Keratinocyte (primary cell): Measurements from ENCODE around the gene PMEPA1. TPM values are rescaled to one million over a fixed set of nuclear protein-coding genes. Genes with fewer than 3 reads are reported as not detected.

Experiments used
- DNase-seq: peaks from one replicate; pipeline ENCODE4 v3.0.0-alpha.2; 2011; ENCODE audit warnings: low read depth, missing footprints, low spot score
- FAIRE-seq: peaks from 2 replicates; lab custom pipeline; 2011; peaks lifted over from hg19 to GRCh38; lab: Jason Lieb, UNC
- H2AFZ ChIP-seq: 2 replicates; pipeline ENCODE4 v1.6.0; 2012; ENCODE audit warnings: low read length, control low read depth, inconsistent platforms; ENCODE audit not compliant: control insufficient read depth
- H3K27ac ChIP-seq: 2 replicates; pipeline ENCODE4 v1.5.1; 2011; ENCODE audit warnings: low read length; ENCODE audit not compliant: control insufficient read depth, insufficient read depth
- H3K27me3 ChIP-seq: 3 replicates; pipeline ENCODE4 v1.6.0; 2011; ENCODE audit warnings: low read length; ENCODE audit not compliant: control insufficient read depth, insufficient read depth; ENCODE audit errors: extremely low read depth
- H3K36me3 ChIP-seq, 2 experiments: 2 replicates in 1 of 2; 3 replicates in 1 of 2; pipeline ENCODE4 v1.5.1; 2011; ENCODE audit warnings: low read length in 2 of 2, mild to moderate bottlenecking in 1 of 2; ENCODE audit not compliant: control insufficient read depth in 2 of 2, insufficient read depth in 2 of 2; ENCODE audit errors: extremely low read depth in 1 of 2
- H3K4me1 ChIP-seq: 3 replicates; pipeline ENCODE4 v1.5.1; 2011; ENCODE audit warnings: low read length; ENCODE audit not compliant: control insufficient read depth, insufficient read depth; ENCODE audit errors: extremely low read depth
- H3K4me2 ChIP-seq: 3 replicates; pipeline ENCODE4 v1.6.0; 2011; ENCODE audit warnings: low read depth, low read length; ENCODE audit not compliant: control insufficient read depth, insufficient read depth; ENCODE audit errors: extremely low read depth
- H3K4me3 ChIP-seq, 3 experiments: fragments of 200-600 bp in 1 of 3; sonication (generic) in 1 of 3; 2 replicates in 2 of 3; 3 replicates in 1 of 3; pipeline ENCODE4 v1.5.1; 2011 to 2016; ENCODE audit warnings: low read length in 3 of 3, mild to moderate bottlenecking in 3 of 3, control low read depth in 2 of 3, inconsistent platforms in 1 of 3, low read depth in 1 of 3, mixed read lengths in 1 of 3, mixed run types in 1 of 3, moderate library complexity in 1 of 3; ENCODE audit not compliant: control insufficient read depth in 2 of 3, insufficient read depth in 2 of 3; ENCODE audit errors: extremely low read depth in 1 of 3
- H3K79me2 ChIP-seq: 2 replicates; pipeline ENCODE4 v1.6.0; 2012; ENCODE audit warnings: low read length; ENCODE audit not compliant: control insufficient read depth, insufficient read depth
- H3K9ac ChIP-seq: 3 replicates; pipeline ENCODE4 v1.6.0; 2011; ENCODE audit warnings: low read length; ENCODE audit not compliant: control insufficient read depth, insufficient read depth; ENCODE audit errors: extremely low read depth
- H3K9me1 ChIP-seq: 3 replicates; pipeline ENCODE4 v1.6.0; 2011; ENCODE audit warnings: low read length; ENCODE audit not compliant: control insufficient read depth, insufficient read depth; ENCODE audit errors: extremely low read depth
- H3K9me3 ChIP-seq: 2 replicates; pipeline ENCODE4 v1.5.1; 2012; ENCODE audit warnings: low read depth, low read length; ENCODE audit not compliant: control insufficient read depth
- H4K20me1 ChIP-seq: 3 replicates; pipeline ENCODE4 v1.6.0; 2011; ENCODE audit warnings: low read length; ENCODE audit not compliant: control insufficient read depth, insufficient read depth; ENCODE audit errors: extremely low read depth
- CTCF ChIP-seq, 3 experiments: IDR thresholded peaks in 1 of 3; conservative IDR thresholded peaks in 1 of 3; optimal IDR thresholded peaks in 1 of 3; 2 replicates in 2 of 3; 3 replicates in 1 of 3; pipeline versions ENCODE3 to v1.5.1; 2011; ENCODE audit warnings: low read length in 3 of 3, mild to moderate bottlenecking in 3 of 3, moderate library complexity in 2 of 3, control low read depth in 1 of 3, inconsistent platforms in 1 of 3; ENCODE audit not compliant: insufficient read depth in 2 of 3; ENCODE audit errors: extremely low read depth in 1 of 3
- EZH2 ChIP-seq: IDR thresholded peaks from one replicate; pipeline ENCODE4 v1.6.1; 2012; ENCODE audit warnings: inconsistent platforms, mild to moderate bottlenecking, low read length, moderate library complexity
- dilution Hi-C: fragments of 300-500 bp; cut with MboI; formaldehyde crosslinking; loops from one replicate; pipeline ENCODE4 v1.7.0; 2020; ENCODE audit warnings: low sequenced_read_pairs; ENCODE audit not compliant: extremely low pct_ligation_motif_present
- polyA plus RNA-seq, 5 experiments: library from polyadenylated mRNA; depleted of rRNA in 3 of 5; stranded (reverse) in 3 of 5; stranded (forward) in 1 of 5; unstranded in 1 of 5; fragments of >200 nt; gene quantifications; 1 replicate in 1 of 5; 2 replicates in 3 of 5; 3 replicates in 1 of 5; pipeline versions ENCODE4 v1.2.1 to v1.2.3, GENCODE V29; 2011 to 2012; ENCODE audit warnings: missing spikeins in 2 of 5, low read depth in 1 of 5, low replicate concordance in 1 of 5

Gene PMEPA1
- polyA plus RNA-seq, 1 donor (not counting 4 experiments of a cell fraction or from before 2014, with no cell fraction given), result 29.0 TPM

- H3K4me2 ChIP-seq, result peak overlapping the region; percentile 75
- H3K9ac ChIP-seq, result peak overlapping the region; percentile 56
- peak overlapping the region in 1 of 3 experiments; percentile 39 for H3K4me3 ChIP-seq
- peaks cover 14% of the 10 kb centered on the region for H4K20me1 ChIP-seq
- dilution Hi-C loops, result no loop called here
- H3K9me1 ChIP-seq, result peaks cover 2% of the 10 kb centered on the region
- H3K27me3 ChIP-seq, result no peaks in the 10 kb centered on the region
- no peak overlapping the region for H2AFZ ChIP-seq
- peaks cover 82% of the 10 kb centered on the region for H3K79me2 ChIP-seq
- peak overlapping the region; percentile 91 for H3K27ac ChIP-seq
- H3K36me3 ChIP-seq, result peaks cover 6 to 40% of the 10 kb centered on the region in 2 experiments
- peak; percentile 99 for FAIRE-seq
- H3K9me3 ChIP-seq, result no peaks in the 10 kb centered on the region
- TF ChIP-seq CTCF (optimal IDR thresholded peaks at IDR 0.05 in 1 of 3, IDR thresholded peaks at IDR 0.05 in 1 of 3, conservative IDR thresholded peaks at IDR 0.05 in 1 of 3; ENCODE audit: extremely low read depth in 1 of 3, insufficient read depth in 2 of 3, low read length in 3 of 3) (no peak), EZH2 (no peak)
- peaks cover 89% of the 10 kb centered on the region for H3K4me1 ChIP-seq
- DNase-seq, result peak; percentile 98
These were observed 11.5 kb downstream of the PMEPA1 start for GRCh38 chr20:57698116-57698866.

- H3K27me3 ChIP-seq, result no peaks in the 10 kb centered on the region
- H3K27ac ChIP-seq, result peak overlapping the region; percentile 91
- dilution Hi-C loops, result no loop called here
- H3K9me3 ChIP-seq, result no peaks in the 10 kb centered on the region
- H3K4me2 ChIP-seq, result peak overlapping the region; percentile 75
- DNase-seq (no peak), FAIRE-seq (peak; percentile 56)
- no peak overlapping the region for H2AFZ ChIP-seq
- H3K4me1 ChIP-seq, result peaks cover 95% of the 10 kb centered on the region
- peaks cover 2% of the 10 kb centered on the region for H3K9me1 ChIP-seq
- peak overlapping the region; percentile 56 for H3K9ac ChIP-seq
- H3K79me2 ChIP-seq, result peaks cover 78% of the 10 kb centered on the region
- peaks cover 9% of the 10 kb centered on the region for H4K20me1 ChIP-seq
- peaks cover 6 to 35% of the 10 kb centered on the region in 2 experiments for H3K36me3 ChIP-seq
- TF ChIP-seq CTCF (optimal IDR thresholded peaks at IDR 0.05 in 1 of 3, IDR thresholded peaks at IDR 0.05 in 1 of 3, conservative IDR thresholded peaks at IDR 0.05 in 1 of 3; ENCODE audit: extremely low read depth in 1 of 3, insufficient read depth in 2 of 3, low read length in 3 of 3), result no peak
- TF ChIP-seq EZH2, result no peak
- H3K4me3 ChIP-seq, result no peak overlapping the region
These were observed 12.3 kb downstream of the PMEPA1 start for GRCh38 chr20:57697543-57697942.
